Measurements from ENCODE around the gene AFDN.

DNA sequence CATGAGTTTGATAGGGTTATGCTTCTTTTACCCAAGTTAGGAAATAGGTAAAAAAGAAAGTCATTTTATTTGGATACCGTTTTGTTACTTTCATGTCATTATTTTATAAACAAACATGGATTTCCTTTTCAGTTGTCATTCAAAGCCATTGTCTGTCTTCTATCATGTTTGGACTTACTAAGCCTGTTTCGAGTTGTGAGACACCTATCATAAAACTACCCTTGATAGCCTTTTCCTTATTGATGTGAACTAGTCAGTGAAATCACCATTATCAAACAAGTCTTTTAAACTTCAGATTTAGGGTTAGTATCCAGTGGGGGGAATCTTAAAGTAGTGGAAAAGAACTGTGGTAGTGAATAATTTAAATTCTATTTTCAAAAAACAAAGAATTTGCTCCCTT, 85.8 kb downstream of the AFDN start:
- TF ChIP-seq CTBP1 (IDR thresholded peaks at IDR 0.05; ENCODE audit: borderline replicate concordance) (no peak), SUZ12 (IDR thresholded peaks at IDR 0.05) (no peak), FOXA1 (IDR thresholded peaks at IDR 0.05) (no peak), BHLHE40 (IDR thresholded peaks at IDR 0.05; ENCODE audit: borderline replicate concordance) (no peak)
